ENCODE measurements around the gene PNPLA4.
A peak's percentile ranks its signal among the peaks of the same experiment; 100 is the strongest.

Gene PNPLA4

DNA sequence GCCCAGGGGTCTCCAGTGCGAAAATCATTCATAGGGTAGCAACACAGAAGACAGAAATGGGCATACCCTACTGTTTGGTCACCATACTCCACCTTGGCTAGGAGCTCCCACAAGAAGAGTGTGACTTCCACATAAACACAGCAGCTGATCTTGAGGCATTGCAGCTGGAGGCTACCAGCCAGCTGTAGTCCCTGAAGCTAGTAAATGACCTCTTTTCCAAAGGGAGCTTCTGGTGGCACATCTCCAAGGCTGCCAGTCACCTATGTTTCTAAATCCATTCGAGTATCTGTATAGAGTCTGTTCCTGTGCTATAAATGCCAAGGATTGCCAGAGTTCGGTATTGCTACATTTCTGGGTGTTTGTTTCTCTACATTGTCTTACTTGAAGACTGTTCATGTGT lies 21.3 kb upstream of the PNPLA4 start:
- H3K27ac ChIP-seq: no peak overlapping the region
- TF ChIP-seq, protein P1, sequence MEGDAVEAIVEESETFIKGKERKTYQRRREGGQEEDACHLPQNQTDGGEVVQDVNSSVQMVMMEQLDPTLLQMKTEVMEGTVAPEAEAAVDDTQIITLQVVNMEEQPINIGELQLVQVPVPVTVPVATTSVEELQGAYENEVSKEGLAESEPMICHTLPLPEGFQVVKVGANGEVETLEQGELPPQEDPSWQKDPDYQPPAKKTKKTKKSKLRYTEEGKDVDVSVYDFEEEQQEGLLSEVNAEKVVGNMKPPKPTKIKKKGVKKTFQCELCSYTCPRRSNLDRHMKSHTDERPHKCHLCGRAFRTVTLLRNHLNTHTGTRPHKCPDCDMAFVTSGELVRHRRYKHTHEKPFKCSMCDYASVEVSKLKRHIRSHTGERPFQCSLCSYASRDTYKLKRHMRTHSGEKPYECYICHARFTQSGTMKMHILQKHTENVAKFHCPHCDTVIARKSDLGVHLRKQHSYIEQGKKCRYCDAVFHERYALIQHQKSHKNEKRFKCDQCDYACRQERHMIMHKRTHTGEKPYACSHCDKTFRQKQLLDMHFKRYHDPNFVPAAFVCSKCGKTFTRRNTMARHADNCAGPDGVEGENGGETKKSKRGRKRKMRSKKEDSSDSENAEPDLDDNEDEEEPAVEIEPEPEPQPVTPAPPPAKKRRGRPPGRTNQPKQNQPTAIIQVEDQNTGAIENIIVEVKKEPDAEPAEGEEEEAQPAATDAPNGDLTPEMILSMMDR (IDR thresholded peaks at IDR 0.05): no peak
- no peak for TF ChIP-seq ZFX (IDR thresholded peaks at IDR 0.05; ENCODE audit: borderline replicate concordance)

DNA sequence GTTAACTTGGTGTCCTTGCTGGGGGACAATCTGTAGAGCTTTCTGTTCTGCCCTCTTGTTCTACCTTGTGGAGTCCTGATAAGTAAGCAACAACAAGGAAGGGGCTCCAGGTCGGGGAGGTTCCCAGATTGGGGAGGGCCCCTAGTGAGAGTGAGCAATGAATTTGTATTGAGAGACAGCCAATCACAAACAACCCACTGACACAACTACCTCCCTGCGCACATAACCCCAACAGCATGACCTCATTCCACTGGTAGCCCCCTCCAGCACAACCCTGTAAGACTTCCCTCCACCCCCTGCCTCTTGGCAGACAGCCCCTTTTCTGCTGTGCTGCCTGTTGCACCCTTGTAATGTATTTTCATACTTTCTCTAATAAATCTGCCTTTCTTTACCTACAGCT lies 19.7 kb upstream of the PNPLA4 start:
- no peak overlapping the region for H3K27ac ChIP-seq
- TF ChIP-seq, protein P1 (IDR thresholded peaks at IDR 0.05): no peak
- no peak for TF ChIP-seq ZFX (IDR thresholded peaks at IDR 0.05; ENCODE audit: borderline replicate concordance)

DNA sequence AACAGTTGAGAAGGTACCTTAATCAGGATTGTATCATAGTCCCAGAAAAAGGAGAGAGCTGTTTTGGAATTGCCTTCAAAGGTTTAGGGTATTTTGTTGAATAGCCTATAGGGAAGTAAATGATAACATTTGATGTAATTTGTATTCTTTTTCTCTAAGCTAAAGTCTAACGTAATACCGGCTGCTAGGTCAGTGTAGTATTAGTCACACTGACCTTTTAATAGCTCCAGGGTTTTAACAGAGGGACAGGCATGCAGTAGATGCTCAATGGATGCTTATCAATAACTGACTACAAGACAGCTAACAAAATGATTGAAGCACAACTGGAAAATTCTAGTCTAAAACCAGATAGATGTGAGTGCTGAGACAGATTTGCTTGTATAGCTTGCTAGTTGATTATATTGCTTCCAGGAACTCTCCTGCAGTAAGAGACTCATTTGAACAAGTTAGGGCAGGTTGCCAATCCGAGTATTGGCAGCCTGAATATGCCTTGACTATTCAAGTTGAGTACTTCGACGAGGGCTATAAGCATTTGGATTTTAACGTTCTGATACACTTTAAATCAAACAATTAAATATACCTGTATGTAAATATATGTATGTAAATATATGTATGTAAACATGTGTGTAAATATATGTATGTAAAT lies 16.5 kb upstream of the PNPLA4 start:
- TF ChIP-seq ZFX (IDR thresholded peaks at IDR 0.05; ENCODE audit: borderline replicate concordance): no peak
- TF ChIP-seq, protein P1 (IDR thresholded peaks at IDR 0.05): no peak
- H3K27ac ChIP-seq: no peak overlapping the region

DNA sequence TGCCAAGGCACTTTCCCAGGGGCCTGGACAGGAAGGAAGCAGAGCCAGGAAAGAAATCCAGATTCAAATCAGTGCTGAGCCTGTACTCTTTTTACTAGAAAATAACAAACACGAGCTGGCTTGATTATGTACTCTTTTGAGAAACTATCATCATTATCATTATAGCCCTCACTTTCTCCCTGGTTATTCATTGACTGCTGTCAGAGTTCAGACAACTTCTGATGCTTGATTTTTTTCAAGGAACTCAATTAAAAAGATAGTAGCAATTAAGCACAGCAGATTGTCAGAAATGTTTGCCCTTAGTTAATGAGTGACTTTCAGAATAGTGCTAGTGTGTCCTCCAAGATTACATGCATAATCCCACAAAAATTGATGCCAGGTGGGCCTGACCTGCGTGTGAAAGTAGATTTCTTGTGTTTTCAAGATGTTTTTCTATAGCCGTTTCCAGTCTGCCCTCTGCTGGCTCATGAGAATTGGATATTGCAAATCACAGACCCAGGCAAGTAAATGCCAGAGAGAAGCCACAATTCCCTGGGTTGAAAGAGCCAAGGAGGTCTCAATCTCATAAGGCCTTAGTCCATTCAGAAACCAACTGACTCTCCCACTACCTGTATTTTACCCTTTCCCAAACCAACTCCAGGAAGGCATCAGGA lies 14.3 kb upstream of the PNPLA4 start:
- TF ChIP-seq, protein P1 (IDR thresholded peaks at IDR 0.05): peak; percentile 53
- no peak for TF ChIP-seq ZFX (IDR thresholded peaks at IDR 0.05; ENCODE audit: borderline replicate concordance)
- no peak overlapping the region for H3K27ac ChIP-seq

DNA sequence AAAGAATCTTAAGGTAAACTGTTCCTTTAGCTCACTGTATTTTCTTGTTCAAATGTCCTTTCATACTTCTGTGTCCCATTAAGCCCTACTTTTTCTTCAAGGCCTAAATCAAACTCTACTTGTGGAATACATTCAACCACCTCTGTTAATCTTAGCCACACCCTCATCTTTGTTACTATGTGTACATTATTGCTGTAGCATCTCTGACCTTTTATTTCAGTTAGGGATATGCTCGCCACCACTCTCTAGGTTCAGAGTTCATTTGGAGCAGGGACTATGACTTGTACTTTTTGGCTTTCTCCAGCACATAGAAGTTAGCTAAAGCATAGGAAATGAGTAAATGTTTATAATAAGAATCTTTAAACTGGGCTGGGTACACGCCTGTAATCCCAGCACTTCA lies 6.8 kb upstream of the PNPLA4 start:
- H3K27ac ChIP-seq: no peak overlapping the region
- TF ChIP-seq, protein P1 (IDR thresholded peaks at IDR 0.05): no peak
- TF ChIP-seq ZFX (IDR thresholded peaks at IDR 0.05; ENCODE audit: borderline replicate concordance): no peak

DNA sequence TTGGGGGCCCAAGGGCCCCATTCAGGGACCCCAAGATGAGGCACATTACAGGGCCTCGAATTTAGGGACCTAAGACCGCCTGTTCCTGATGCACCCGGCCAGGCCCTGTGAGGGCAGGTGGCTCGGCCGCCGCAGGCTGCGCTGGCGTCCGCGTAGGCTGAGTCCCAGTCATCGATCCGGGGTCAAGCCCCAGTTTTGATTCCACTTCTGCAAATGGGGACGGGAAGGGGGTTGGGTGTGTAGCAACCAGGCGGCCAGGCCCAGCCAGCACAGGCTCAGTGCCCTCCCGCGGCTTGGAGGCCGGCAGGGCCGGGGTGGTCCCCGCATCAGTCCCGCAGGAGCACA lies 327 bp downstream of the PNPLA4 start:
- no peak for TF ChIP-seq ZFX (IDR thresholded peaks at IDR 0.05; ENCODE audit: borderline replicate concordance)
- H3K27ac ChIP-seq: peak overlapping the region; percentile 73

DNA sequence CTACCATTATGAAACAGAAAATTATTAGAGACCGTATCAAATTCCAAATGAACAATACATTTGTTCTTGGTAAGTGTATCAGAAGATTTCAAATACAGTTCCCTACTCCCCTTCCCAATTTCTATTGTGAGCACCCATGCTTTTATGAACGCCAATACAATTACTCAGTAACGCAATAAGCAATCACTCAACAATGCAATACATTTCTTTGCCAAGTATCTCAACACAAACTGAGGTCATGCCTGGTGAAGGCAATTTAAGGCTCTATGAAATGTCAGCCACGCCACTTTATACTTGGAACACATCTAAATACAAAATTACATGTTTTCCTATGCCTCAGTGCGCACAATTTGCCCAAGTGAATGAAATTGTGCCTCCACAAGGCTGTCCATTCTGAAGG lies 712 bp downstream of the PNPLA4 start:
- H3K27ac ChIP-seq: peak overlapping the region; percentile 73
- TF ChIP-seq ZFX (IDR thresholded peaks at IDR 0.05; ENCODE audit: borderline replicate concordance): no peak
- TF ChIP-seq, protein P1 (IDR thresholded peaks at IDR 0.05): no peak

Measured in 22Rv1 (cell line).